Loucy (cell line): ENCODE measurements around the gene ZFPL1.

ENCODE experiments used
- H2AFZ ChIP-seq: fragments of 200-600 bp; sonication (generic); 2 replicates; pipeline ENCODE4 v1.6.0; 2016; ENCODE audit warnings: antibody characterized with exemption, mild to moderate bottlenecking, low read length, moderate library complexity
- H3F3A ChIP-seq: fragments of 200-600 bp; 2 replicates; pipeline ENCODE4 v1.6.0; 2016; ENCODE audit warnings: antibody characterized with exemption, low read depth, mild to moderate bottlenecking
- H3K27me3 ChIP-seq: fragments of 200-600 bp; sonication (generic); 2 replicates; pipeline ENCODE4 v1.6.1; 2014; ENCODE audit warnings: low read length, mild to moderate bottlenecking; ENCODE audit not compliant: insufficient read depth, poor library complexity, severe bottlenecking
- H3K36me3 ChIP-seq: fragments of 200-600 bp; sonication (generic); 2 replicates; pipeline ENCODE4 v1.6.1; 2016; ENCODE audit warnings: low read length; ENCODE audit not compliant: insufficient read depth
- H3K4me1 ChIP-seq: fragments of 200-600 bp; sonication (generic); 2 replicates; pipeline ENCODE4 v1.5.1; 2014; ENCODE audit warnings: low read length, mild to moderate bottlenecking; ENCODE audit not compliant: insufficient read depth, poor library complexity, severe bottlenecking
- H3K4me2 ChIP-seq: fragments of 200-600 bp; sonication (generic); 2 replicates; pipeline ENCODE4 v1.6.0; 2014; ENCODE audit warnings: antibody characterized with exemption, low read length, low read depth, mild to moderate bottlenecking; ENCODE audit not compliant: poor library complexity, severe bottlenecking
- H3K4me3 ChIP-seq: fragments of 200-600 bp; sonication (generic); 2 replicates; pipeline ENCODE4 v1.5.1; 2014; ENCODE audit warnings: low read length, mild to moderate bottlenecking, mixed read lengths; ENCODE audit not compliant: poor library complexity, severe bottlenecking
- H3K79me2 ChIP-seq: fragments of 200-600 bp; sonication (generic); 2 replicates; pipeline ENCODE4 v1.6.1; 2014; ENCODE audit warnings: low read length; ENCODE audit not compliant: insufficient read depth
- H3K9ac ChIP-seq: fragments of 200-600 bp; sonication (generic); 2 replicates; pipeline ENCODE4 v1.6.0; 2014; ENCODE audit warnings: mild to moderate bottlenecking, low read depth, low read length, moderate library complexity; ENCODE audit not compliant: poor library complexity, severe bottlenecking
- H3K9me2 ChIP-seq: fragments of 200-600 bp; sonication (generic); replicated peaks from 2 replicates; pipeline ENCODE4 v1.6.1; 2016; ENCODE audit warnings: low read depth, low read length, mixed read lengths
- H3K9me3 ChIP-seq: fragments of 200-600 bp; sonication (generic); 2 replicates; pipeline ENCODE4 v1.6.1; 2014; ENCODE audit warnings: mild to moderate bottlenecking, antibody characterized with exemption, low read length, low read depth; ENCODE audit not compliant: insufficient read depth
- H4K20me1 ChIP-seq: fragments of 200-600 bp; sonication (generic); 2 replicates; pipeline ENCODE4 v1.6.0; 2014; ENCODE audit warnings: antibody characterized with exemption, low read length, mild to moderate bottlenecking; ENCODE audit not compliant: insufficient read depth, poor library complexity, severe bottlenecking
- EZH2phosphoT487 ChIP-seq: fragments of 200-600 bp; IDR thresholded peaks from 2 replicates; pipeline ENCODE4 v1.6.1; 2018; ENCODE audit warnings: antibody characterized with exemption, mild to moderate bottlenecking, moderate library complexity, borderline replicate concordance
- TF ChIP-seq, protein P1 (sequence below): fragments of 200-600 bp; sonication (generic); conservative IDR thresholded peaks from 2 replicates; pipeline ENCODE4 v1.5.1; 2014; ENCODE audit warnings: mild to moderate bottlenecking, antibody characterized with exemption, low read length

The ZFPL1 gene

DNA sequence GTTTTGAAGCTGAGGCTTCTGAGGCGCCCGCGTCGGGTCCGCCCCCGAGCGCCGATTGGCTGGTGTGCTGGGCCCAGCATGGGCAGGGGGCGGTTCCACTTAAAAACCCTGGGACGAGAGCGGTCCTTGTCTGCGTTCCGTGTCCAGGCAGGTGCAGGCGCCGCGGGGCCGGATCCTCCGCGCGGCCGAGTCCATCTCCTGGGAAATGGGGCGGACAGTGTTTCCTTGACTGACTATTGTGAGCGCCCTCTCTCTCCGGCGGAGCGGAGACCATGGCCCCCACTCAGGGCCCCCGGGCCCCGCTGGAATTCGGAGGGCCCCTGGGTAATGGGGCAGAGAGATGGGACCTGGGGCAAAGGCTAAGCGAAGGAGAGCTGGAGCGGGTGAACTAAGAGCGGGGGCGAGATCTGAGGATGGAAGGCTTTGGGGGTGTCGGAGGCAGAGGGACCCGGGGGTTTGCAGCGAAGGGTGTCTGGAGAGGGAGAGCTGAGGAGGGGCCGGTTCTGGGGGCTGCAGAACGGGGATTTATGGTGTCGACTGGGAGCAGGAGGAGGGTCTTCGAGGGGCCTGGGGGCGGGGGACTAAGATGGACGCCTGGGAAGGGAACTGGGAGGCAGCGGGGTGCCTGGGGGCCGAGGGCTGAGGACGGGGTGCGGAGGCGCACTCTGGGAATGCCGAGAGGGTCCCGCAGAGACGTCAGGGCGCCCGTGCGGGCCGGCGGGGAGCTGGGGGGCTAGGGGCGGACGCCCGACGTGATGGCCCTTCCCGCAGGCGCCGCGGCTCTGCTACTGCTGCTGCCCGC, 27.9 kb downstream of the ZFPL1 start, which contains the start of gene TM7SF2:
TSS of gene TM7SF2 (plus strand) at position 129 of the 802 bp plus-strand sequence. CDS start at position 273, 144 bp downstream.
- H3K9me2 ChIP-seq: no peaks in the 10 kb centered on the region
- H3K4me1 ChIP-seq: peaks cover 25% of the 10 kb centered on the region
- TF ChIP-seq, protein P1, sequence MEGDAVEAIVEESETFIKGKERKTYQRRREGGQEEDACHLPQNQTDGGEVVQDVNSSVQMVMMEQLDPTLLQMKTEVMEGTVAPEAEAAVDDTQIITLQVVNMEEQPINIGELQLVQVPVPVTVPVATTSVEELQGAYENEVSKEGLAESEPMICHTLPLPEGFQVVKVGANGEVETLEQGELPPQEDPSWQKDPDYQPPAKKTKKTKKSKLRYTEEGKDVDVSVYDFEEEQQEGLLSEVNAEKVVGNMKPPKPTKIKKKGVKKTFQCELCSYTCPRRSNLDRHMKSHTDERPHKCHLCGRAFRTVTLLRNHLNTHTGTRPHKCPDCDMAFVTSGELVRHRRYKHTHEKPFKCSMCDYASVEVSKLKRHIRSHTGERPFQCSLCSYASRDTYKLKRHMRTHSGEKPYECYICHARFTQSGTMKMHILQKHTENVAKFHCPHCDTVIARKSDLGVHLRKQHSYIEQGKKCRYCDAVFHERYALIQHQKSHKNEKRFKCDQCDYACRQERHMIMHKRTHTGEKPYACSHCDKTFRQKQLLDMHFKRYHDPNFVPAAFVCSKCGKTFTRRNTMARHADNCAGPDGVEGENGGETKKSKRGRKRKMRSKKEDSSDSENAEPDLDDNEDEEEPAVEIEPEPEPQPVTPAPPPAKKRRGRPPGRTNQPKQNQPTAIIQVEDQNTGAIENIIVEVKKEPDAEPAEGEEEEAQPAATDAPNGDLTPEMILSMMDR: no peak
- no peak for TF ChIP-seq EZH2phosphoT487
- peak within 1 kb of the TSS; percentile 75 for H3K4me3 ChIP-seq
- H3K9ac ChIP-seq: peak within 1 kb of the TSS; percentile 74
- H3K36me3 ChIP-seq: peaks cover 13% of the 10 kb centered on the region; the same call in 1 of the 2 replicates
- H3K9me3 ChIP-seq: no peaks in the 10 kb centered on the region
- peak within 1 kb of the TSS; percentile 62; the same call in 1 of the 2 replicates for H2AFZ ChIP-seq
- H4K20me1 ChIP-seq: peaks cover 6% of the 10 kb centered on the region
- no peaks in the 10 kb centered on the region for H3K27me3 ChIP-seq
- H3K79me2 ChIP-seq: peaks cover 10% of the 10 kb centered on the region; the same call in 1 of the 2 replicates
- H3F3A ChIP-seq: peaks cover 5% of the 10 kb centered on the region; the same call in 1 of the 2 replicates
- peak within 1 kb of the TSS; percentile 97 for H3K4me2 ChIP-seq

DNA sequence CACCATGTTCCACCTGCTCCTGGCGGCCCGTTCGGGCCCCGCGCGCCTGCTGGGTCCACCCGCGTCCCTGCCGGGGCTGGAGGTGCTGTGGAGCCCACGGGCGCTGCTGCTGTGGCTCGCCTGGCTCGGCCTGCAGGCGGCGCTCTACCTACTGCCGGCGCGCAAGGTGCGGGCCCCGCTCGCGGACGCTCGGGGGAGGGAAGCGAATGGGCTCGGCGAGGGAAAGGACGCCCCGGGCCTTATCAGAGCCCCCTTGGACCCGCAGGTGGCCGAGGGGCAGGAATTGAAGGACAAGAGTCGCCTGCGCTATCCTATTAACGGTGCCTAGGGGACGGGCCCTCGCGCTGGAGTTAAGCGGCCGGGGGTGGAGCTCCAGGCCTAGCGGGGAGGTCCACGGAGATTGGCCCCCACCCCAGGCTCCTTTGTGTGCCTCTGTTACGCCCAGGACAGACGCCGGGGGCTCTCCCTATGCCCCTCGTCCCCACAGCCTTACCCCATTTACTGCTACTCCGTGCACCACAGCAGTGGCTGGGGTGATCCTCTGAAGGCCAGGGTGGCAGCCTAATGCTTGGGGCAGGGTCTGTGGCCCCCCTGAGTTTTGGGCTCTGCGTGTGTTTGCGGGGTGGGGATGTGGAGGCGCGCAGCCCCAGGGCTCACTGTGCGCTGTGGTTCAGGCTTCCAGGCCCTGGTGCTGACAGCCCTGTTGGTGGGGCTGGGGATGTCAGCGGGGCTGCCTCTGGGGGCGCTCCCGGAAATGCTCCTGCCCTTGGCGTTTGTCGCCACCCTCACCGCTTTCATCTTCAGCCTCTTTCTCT, 28.7 kb downstream of the ZFPL1 start:
- Histone ChIP-seq H3K4me1 (peaks cover 26% of the 10 kb centered on the region), H3F3A (peaks cover 5% of the 10 kb centered on the region; the same call in 1 of the 2 replicates), H3K9ac (peak overlapping the region; percentile 74), H4K20me1 (peaks cover 6% of the 10 kb centered on the region), H3K4me2 (peak overlapping the region; percentile 97), H3K36me3 (peaks cover 13% of the 10 kb centered on the region; the same call in 1 of the 2 replicates), H3K4me3 (peak overlapping the region; percentile 75), H3K9me2 (no peaks in the 10 kb centered on the region), H3K9me3 (no peaks in the 10 kb centered on the region), H3K79me2 (peaks cover 14% of the 10 kb centered on the region; the same call in 1 of the 2 replicates), H2AFZ (peak overlapping the region; percentile 62; the same call in 1 of the 2 replicates), H3K27me3 (no peaks in the 10 kb centered on the region)
- TF ChIP-seq, protein P1: peak; percentile 74
- TF ChIP-seq EZH2phosphoT487: no peak

DNA sequence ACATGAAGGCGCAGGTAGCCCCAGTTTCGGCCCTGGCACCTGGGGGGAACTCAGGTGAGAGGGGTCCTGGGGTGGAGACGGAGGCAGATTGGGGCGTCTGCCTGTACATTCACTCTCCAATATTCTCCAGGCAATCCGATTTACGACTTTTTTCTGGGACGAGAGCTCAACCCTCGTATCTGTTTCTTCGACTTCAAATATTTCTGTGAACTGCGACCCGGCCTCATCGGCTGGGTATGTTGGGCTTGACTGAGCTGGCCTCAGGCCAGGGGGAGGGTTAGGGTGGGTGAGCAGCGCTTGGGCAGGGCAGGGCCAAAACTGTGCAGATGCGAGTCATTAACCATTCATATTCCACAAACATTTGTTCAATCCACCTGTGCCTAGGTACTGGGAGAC, 29.3 kb downstream of the ZFPL1 start:
- Histone ChIP-seq H4K20me1 (peaks cover 6% of the 10 kb centered on the region), H3K9me2 (no peaks in the 10 kb centered on the region), H3K27me3 (no peaks in the 10 kb centered on the region), H3K4me1 (peaks cover 26% of the 10 kb centered on the region), H3K4me3 (peak overlapping the region; percentile 75), H3K9me3 (no peaks in the 10 kb centered on the region), H3K36me3 (peaks cover 14% of the 10 kb centered on the region; the same call in 1 of the 2 replicates), H3K9ac (peak overlapping the region; percentile 74), H3K4me2 (peak overlapping the region; percentile 97), H2AFZ (no peak overlapping the region), H3F3A (peaks cover 7% of the 10 kb centered on the region), H3K79me2 (peaks cover 14% of the 10 kb centered on the region; the same call in 1 of the 2 replicates)
- TF ChIP-seq, protein P1: no peak
- no peak for TF ChIP-seq EZH2phosphoT487
